LNCAP (cell line): ENCODE data around the gene SCP2.

Experiments
- CTCF ChIP-seq: fragments of 450-650 bp; IDR thresholded peaks from 2 replicates; pipeline ENCODE4 v1.5.1; 2017; ENCODE audit warnings: mild to moderate bottlenecking

Gene SCP2

GRCh38 chr1:52955129-52955970, 28.3 kb downstream of the SCP2 start:
- TF ChIP-seq CTCF = no peak

- no peak for TF ChIP-seq CTCF
These were observed 36.0 kb downstream of the SCP2 start for GRCh38 chr1:52963101-52963500.

- TF ChIP-seq CTCF = no peak
These were observed 40.6 kb downstream of the SCP2 start for GRCh38 chr1:52967666-52968065.

GRCh38 chr1:52970149-52970548, 43.1 kb downstream of the SCP2 start:
- TF ChIP-seq CTCF = no peak

- TF ChIP-seq CTCF = no peak
These were observed 46.8 kb downstream of the SCP2 start for GRCh38 chr1:52973841-52974240.

GRCh38 chr1:52976183-52977035, 49.3 kb downstream of the SCP2 start:
- no peak for TF ChIP-seq CTCF

- TF ChIP-seq CTCF = no peak
These were observed 51.0 kb downstream of the SCP2 start for GRCh38 chr1:52978045-52978444.
